Parathyroid adenoma (tissue), 2 donors: ENCODE measurements around the gene EIF4G1.

Source experiments
- H2AFZ ChIP-seq: fragments of 300-600 bp; sonication (generic); one replicate; pipeline ENCODE4 v1.7.0; 2017; ENCODE audit warnings: antibody characterized with exemption, mild to moderate bottlenecking
- H3K27ac ChIP-seq: fragments of 300-600 bp; sonication (generic); one replicate; pipeline ENCODE4 v1.7.0; 2017
- H3K27me3 ChIP-seq: fragments of 300-600 bp; sonication (generic); one replicate; pipeline ENCODE4 v1.7.0; 2017; ENCODE audit warnings: low read length; ENCODE audit not compliant: control insufficient read depth, insufficient read depth
- H3K36me3 ChIP-seq: fragments of 300-600 bp; sonication (generic); one replicate; pipeline ENCODE4 v1.7.0; 2017; ENCODE audit warnings: low read length; ENCODE audit not compliant: control insufficient read depth, insufficient read depth
- H3K4me1 ChIP-seq: fragments of 300-600 bp; sonication (generic); one replicate; pipeline ENCODE4 v1.7.0; 2017; ENCODE audit warnings: control low read depth
- H3K4me2 ChIP-seq: fragments of 300-600 bp; sonication (generic); one replicate; pipeline ENCODE4 v1.7.0; 2017; ENCODE audit warnings: low read length
- H3K4me3 ChIP-seq: fragments of 300-600 bp; sonication (generic); one replicate; pipeline ENCODE4 v1.7.0; 2017; ENCODE audit warnings: low read depth, low read length
- H3K79me2 ChIP-seq: fragments of 300-600 bp; sonication (generic); one replicate; pipeline ENCODE4 v1.7.0; 2017; ENCODE audit warnings: control low read depth
- H3K9ac ChIP-seq: fragments of 300-600 bp; sonication (generic); one replicate; pipeline ENCODE4 v1.7.0; 2017; ENCODE audit warnings: mild to moderate bottlenecking
- H3K9me3 ChIP-seq: fragments of 300-600 bp; sonication (generic); one replicate; pipeline ENCODE4 v1.7.0; 2017; ENCODE audit warnings: low read length; ENCODE audit not compliant: control insufficient read depth
- CTCF ChIP-seq: fragments of 300-600 bp; sonication (generic); IDR thresholded peaks from one replicate; pipeline ENCODE4 v1.7.0; 2017; ENCODE audit warnings: antibody characterized with exemption, mild to moderate bottlenecking
- donor health status: primary hyperparathyroidism.

Gene EIF4G1

GRCh38 chr3:184275961-184276910 is 38.2 kb upstream of the EIF4G1 start, which contains the start of gene ECE2:
TSS of gene ECE2 (plus strand) at chr3:184276022. CDS start at chr3:184276154, 132 bp downstream.
- no peak for TF ChIP-seq CTCF
- Histone ChIP-seq H3K9me3 (no peaks in the 10 kb centered on the region), H3K4me3 (no peak within 1 kb of the TSS), H3K4me1 (peaks cover 3% of the 10 kb centered on the region), H3K79me2 (no peaks in the 10 kb centered on the region), H3K4me2 (no peak within 1 kb of the TSS), H2AFZ (peak within 1 kb of the TSS; percentile 83), H3K9ac (no peak within 1 kb of the TSS), H3K36me3 (no peaks in the 10 kb centered on the region), H3K27ac (no peak within 1 kb of the TSS), H3K27me3 (no peaks in the 10 kb centered on the region)

GRCh38 chr3:184277366-184277765 is 37.0 kb upstream of the EIF4G1 start:
- H3K36me3 ChIP-seq, result no peaks in the 10 kb centered on the region
- H3K9me3 ChIP-seq, result no peaks in the 10 kb centered on the region
- no peak overlapping the region for H3K4me2 ChIP-seq
- no peak overlapping the region for H2AFZ ChIP-seq
- no peak overlapping the region for H3K9ac ChIP-seq
- no peaks in the 10 kb centered on the region for H3K27me3 ChIP-seq
- H3K79me2 ChIP-seq, result no peaks in the 10 kb centered on the region
- no peak overlapping the region for H3K4me3 ChIP-seq
- H3K27ac ChIP-seq, result no peak overlapping the region
- TF ChIP-seq CTCF, result no peak
- H3K4me1 ChIP-seq, result peaks cover 3% of the 10 kb centered on the region

- Histone ChIP-seq H3K27me3 (no peaks in the 10 kb centered on the region), H3K36me3 (no peaks in the 10 kb centered on the region), H2AFZ (no peak overlapping the region), H3K4me1 (peaks cover 3% of the 10 kb centered on the region), H3K27ac (no peak overlapping the region), H3K9me3 (no peaks in the 10 kb centered on the region), H3K4me2 (no peak overlapping the region), H3K9ac (no peak overlapping the region), H3K4me3 (no peak overlapping the region), H3K79me2 (no peaks in the 10 kb centered on the region)
- TF ChIP-seq CTCF, result no peak
Measured at GRCh38 chr3:184282941-184283340, 31.5 kb upstream of the EIF4G1 start.

GRCh38 chr3:184283681-184284080 is 30.7 kb upstream of the EIF4G1 start:
- Histone ChIP-seq H3K9ac (no peak overlapping the region), H3K27ac (no peak overlapping the region), H3K9me3 (no peaks in the 10 kb centered on the region), H3K4me1 (peaks cover 3% of the 10 kb centered on the region), H3K27me3 (no peaks in the 10 kb centered on the region), H3K4me3 (no peak overlapping the region), H2AFZ (no peak overlapping the region), H3K36me3 (no peaks in the 10 kb centered on the region), H3K79me2 (no peaks in the 10 kb centered on the region), H3K4me2 (no peak overlapping the region)
- TF ChIP-seq CTCF, result no peak
